HepG2 (cell line): ENCODE results near the gene RABEP1. TPM values are rescaled to one million over a fixed set of nuclear protein-coding genes. Genes with fewer than 3 reads are reported as not detected.

Source experiments
- ATAC-seq: fragments of 200-7000 bp; cut with Tn5 transposase; 3 replicates; pipeline ENCODE4 v1.9.1; 2020; ENCODE audit warnings: mild to moderate bottlenecking, moderate library complexity
- BruUV-seq: library from RNA; stranded (reverse); fragments of 400-500 nt; replicated peaks from 2 replicates; lab custom pipeline; 2021; lab: Mats Ljungman, UMichigan
- CTCF ChIA-PET: fragments of 300-600 bp; formaldehyde crosslinking; extraction: SDS; loops from one replicate; lab custom pipeline; 2021; ENCODE audit warnings: low total read pairs, inconsistent platforms, low intra/inter-chr PET ratio; lab: Yijun Ruan, JAX
- POLR2A ChIA-PET: fragments of 350-600 bp; sonication (Branson Sonifier 250); formaldehyde crosslinking; loops from one replicate; lab custom pipeline; 2020; ENCODE audit warnings: antibody characterized with exemption, inconsistent platforms; lab: Yijun Ruan, JAX
- DNase-seq: peaks from one replicate; pipeline ENCODE4 v3.0.0-alpha.2; 2015; ENCODE audit warnings: low spot score
- FAIRE-seq: peaks from 3 replicates; lab custom pipeline; 2011; peaks lifted over from hg19 to GRCh38; lab: Jason Lieb, UNC
- H2AFZ ChIP-seq: one replicate; pipeline ENCODE4 v1.6.1; 2011; ENCODE audit warnings: low read length, inconsistent platforms
- H3K27ac ChIP-seq: fragments of 300-600 bp; 3 replicates; pipeline ENCODE4 v1.8.0; 2011; ENCODE audit warnings: mixed run types, mild to moderate bottlenecking, mixed read lengths, low read length, inconsistent platforms; ENCODE audit not compliant: insufficient read depth; ENCODE audit errors: extremely low read length
- H3K27me3 ChIP-seq, 2 experiments: fragments of 200-600 bp in 1 of 2; 2 replicates in 1 of 2; 3 replicates in 1 of 2; pipeline versions ENCODE4 v1.6.0 to v1.8.0; 2011; ENCODE audit warnings: low read length in 2 of 2, mild to moderate bottlenecking in 2 of 2, moderate library complexity in 2 of 2, inconsistent platforms in 1 of 2; ENCODE audit not compliant: insufficient read depth in 2 of 2, control insufficient read depth in 1 of 2
- H3K36me3 ChIP-seq, 2 experiments: fragments of 200-600 bp in 1 of 2; replicated peaks in 1 of 2; 2 replicates in 1 of 2; 3 replicates in 1 of 2; pipeline versions ENCODE4 v1.5.1 to v1.8.0; 2011; ENCODE audit warnings: low read length in 2 of 2, inconsistent platforms in 1 of 2; ENCODE audit not compliant: insufficient read depth in 2 of 2, control insufficient read depth in 1 of 2
- H3K4me1 ChIP-seq: 2 replicates; pipeline ENCODE4 v1.5.1; 2012; ENCODE audit warnings: low read length, inconsistent platforms; ENCODE audit not compliant: insufficient read depth
- H3K4me2 ChIP-seq: 2 replicates; pipeline ENCODE4 v1.6.0; 2011; ENCODE audit warnings: low read depth, low read length, inconsistent platforms
- H3K4me3 ChIP-seq, 3 experiments: fragments of 200-600 bp in 1 of 3; sonication (generic), shearing (Covaris generic) in 1 of 3; replicated peaks in 1 of 3; 2 replicates each; pipeline ENCODE4 v1.5.1; 2011 to 2016; ENCODE audit warnings: low read length in 3 of 3, inconsistent platforms in 2 of 3, low read depth in 2 of 3, mild to moderate bottlenecking in 2 of 3, control low read depth in 1 of 3, mixed read lengths in 1 of 3; ENCODE audit not compliant: insufficient read depth in 1 of 3
- H3K79me2 ChIP-seq: one replicate; pipeline ENCODE4 v1.6.1; 2011; ENCODE audit warnings: low read length, inconsistent platforms; ENCODE audit not compliant: insufficient read depth
- H3K9ac ChIP-seq: 2 replicates; pipeline ENCODE4 v1.6.0; 2011; ENCODE audit warnings: mild to moderate bottlenecking, low read depth, low read length, inconsistent platforms; ENCODE audit not compliant: insufficient read depth
- H3K9me3 ChIP-seq: 2 replicates; pipeline ENCODE4 v1.5.1; 2012; ENCODE audit warnings: mild to moderate bottlenecking, low read length
- H4K20me1 ChIP-seq: 2 replicates; pipeline ENCODE4 v1.6.0; 2011; ENCODE audit warnings: inconsistent platforms, mild to moderate bottlenecking, low read length, moderate library complexity; ENCODE audit not compliant: insufficient read depth
- HMGA1 ChIP-seq: sonication (generic); formaldehyde crosslinking; conservative IDR thresholded peaks from 2 replicates; pipeline ENCODE4 v1.4.0; 2020; ENCODE audit warnings: missing genetic modification reagents
- RAD51 ChIP-seq: fragments of 450-650 bp; IDR thresholded peaks from 2 replicates; pipeline ENCODE4 v1.6.1; 2016; ENCODE audit warnings: borderline replicate concordance
- RARG ChIP-seq: sonication (generic); formaldehyde crosslinking; IDR thresholded peaks from 2 replicates; pipeline ENCODE4 v1.4.0; 2020; ENCODE audit warnings: low read depth, mild to moderate bottlenecking, missing genetic modification reagents
- SNAPC4 ChIP-seq: sonication (generic); formaldehyde crosslinking; IDR thresholded peaks from 2 replicates; pipeline ENCODE4 v1.4.0; 2020; ENCODE audit warnings: mild to moderate bottlenecking, missing genetic modification reagents
- TERF1 ChIP-seq: sonication (generic); formaldehyde crosslinking; IDR thresholded peaks from 2 replicates; pipeline ENCODE4 v1.8.0; 2022; ENCODE audit warnings: mild to moderate bottlenecking, missing genetic modification reagents, moderate library complexity
- ZNF337 ChIP-seq: sonication (generic); formaldehyde crosslinking; IDR thresholded peaks from 2 replicates; pipeline ENCODE4 v1.5.1; 2020; ENCODE audit warnings: missing genetic modification reagents, low read depth, mild to moderate bottlenecking, borderline replicate concordance
- ZNF644 ChIP-seq: IDR thresholded peaks from 2 replicates; pipeline ENCODE4 v1.6.1; 2016; ENCODE audit warnings: low read depth
- ZNF691 ChIP-seq: sonication (generic); formaldehyde crosslinking; IDR thresholded peaks from 2 replicates; pipeline ENCODE4 v1.4.0; 2020; ENCODE audit warnings: missing genetic modification reagents, low read depth, mild to moderate bottlenecking, borderline replicate concordance
- WGBS: methylation state at CpG from one replicate; pipeline ENCODE4 v1.1.6; 2017; ENCODE audit warnings: low lambda C conversion rate; 5-methylcytosine and 5-hydroxymethylcytosine counted together
- in situ Hi-C: cut with HindIII; loops from 2 replicates; pipeline ENCODE4 v1.10.0; 2017; ENCODE audit warnings: low pct_unique_long_range_greater_than_20kb; ENCODE audit not compliant: extremely low pct_ligation_motif_present
- intact Hi-C: fragments of 100-400 bp; cut with micrococcal nuclease; formaldehyde crosslinking; loops from one replicate; pipeline ENCODE4 v1.10.0; 2022; ENCODE audit not compliant: unreplicated experiment
- polyA plus RNA-seq, 8 experiments: library from polyadenylated mRNA; depleted of rRNA in 3 of 8; stranded (reverse) in 7 of 8; unstranded in 1 of 8; fragments of >200 nt; fragmentation: Illumina TruSeq in 4 of 8; extraction: Trizol in 4 of 8; gene quantifications; 2 replicates each; pipeline versions ENCODE4 v1.2.1 to v1.2.3, GENCODE V29; 2011 to 2016; ENCODE audit warnings: low read depth in 4 of 8, missing spikeins in 1 of 8, mixed read lengths in 1 of 8; ENCODE audit not compliant: insufficient read depth in 1 of 8
- total RNA-seq, 5 experiments: library from RNA; depleted of rRNA; stranded (reverse); fragments of >200 nt; fragmentation: Illumina TruSeq; extraction: Trizol; gene quantifications; 2 replicates each; pipeline ENCODE4 v1.2.3, GENCODE V29; 2016; ENCODE audit warnings: low read depth in 1 of 5

Gene RABEP1
- total and polyA plus RNA-seq, 2 of the 13 experiments (the other 11 are each of a cell fraction or from before 2014, with no cell fraction given), result 13.7 to 41.5 TPM

- intact Hi-C loops (no loop called here), in situ Hi-C loops (no loop called here)
- ATAC-seq (no peak), FAIRE-seq (no peak), DNase-seq (no peak)
- no peaks in the 10 kb centered on the region for H3K9me3 ChIP-seq
- no peak overlapping the region for H3K27ac ChIP-seq
- H3K4me2 ChIP-seq, result no peak overlapping the region
- H3K4me1 ChIP-seq, result no peaks in the 10 kb centered on the region
- H3K4me3 ChIP-seq, result no peak overlapping the region
- TF ChIP-seq ZNF644, result no peak
- TF ChIP-seq SNAPC4 (CRISPR knock-in tag), result no peak
- TF ChIP-seq HMGA1 (CRISPR knock-in tag), result no peak
- TF ChIP-seq ZNF337 (CRISPR knock-in tag), result no peak
- TF ChIP-seq ZNF691 (CRISPR knock-in tag), result no peak
- no peak for TF ChIP-seq TERF1
- TF ChIP-seq RARG (CRISPR knock-in tag), result no peak
- no peak for TF ChIP-seq RAD51
- CTCF ChIA-PET, result no interaction called here
- no peaks in the 10 kb centered on the region for H3K27me3 ChIP-seq
- BruUV-seq, result no TSS peak
- H3K9ac ChIP-seq, result no peak overlapping the region
- H3K79me2 ChIP-seq, result no peaks in the 10 kb centered on the region
- H3K36me3 ChIP-seq, result peaks cover 6 to 55% of the 10 kb centered on the region in 2 experiments
- POLR2A ChIA-PET, result no interaction called here
- H4K20me1 ChIP-seq, result no peaks in the 10 kb centered on the region
- no peak overlapping the region for H2AFZ ChIP-seq
- 96% methylated on average over 6 of the region's 6 CpGs for WGBS
These were observed 91.0 kb downstream of the RABEP1 start for GRCh38 chr17:5373112-5373511.
